A549 (cell line): ENCODE results near the gene IGFBP5. TPM values are rescaled to one million over a fixed set of nuclear protein-coding genes. Genes with fewer than 3 reads are reported as not detected.
A peak's percentile ranks its signal among the peaks of the same experiment; 100 is the strongest.

Experiments
- ATAC-seq, 2 experiments: fragments of 200-7000 bp in 1 of 2; fragments of >200 bp in 1 of 2; cut with Nextera tagmentation in 1 of 2; cut with Tn5 transposase in 1 of 2; 3 replicates each; pipeline versions ENCODE4 v1.8.0 to v1.9.1; 2018 to 2020; ENCODE audit warnings: mild to moderate bottlenecking in 1 of 2, moderate library complexity in 1 of 2
- CTCF ChIA-PET: fragments of 300-600 bp; sonication (Branson Sonifier 250); formaldehyde crosslinking; extraction: SDS; loops from one replicate; lab custom pipeline; 2021; ENCODE audit warnings: antibody characterized with exemption, inconsistent platforms; lab: Yijun Ruan, JAX
- POLR2A ChIA-PET: fragments of 350-600 bp; formaldehyde crosslinking; extraction: SDS; loops from one replicate; lab custom pipeline; 2021; ENCODE audit warnings: antibody characterized with exemption, inconsistent platforms; lab: Yijun Ruan, JAX
- DNase-seq, 2 experiments: peaks; one replicate each; pipeline versions ENCODE4 v3.0.0 to v3.0.0-alpha.2; 2011 to 2016; ENCODE audit warnings: low read depth in 1 of 2, low spot score in 1 of 2
- FAIRE-seq: peaks from 2 replicates; lab custom pipeline; 2011; peaks lifted over from hg19 to GRCh38; lab: Jason Lieb, UNC
- H3K27ac ChIP-seq, 2 experiments: fragments of >200 bp; sonication (Bioruptor Twin); formaldehyde crosslinking; 3 replicates each; pipeline ENCODE4 v1.5.1; 2016 to 2017
- H3K4me1 ChIP-seq: fragments of >200 bp; sonication (Bioruptor Twin); formaldehyde crosslinking; 3 replicates; pipeline ENCODE4 v1.6.1; 2016
- H3K4me2 ChIP-seq: fragments of >200 bp; sonication (Bioruptor Twin); formaldehyde crosslinking; 3 replicates; pipeline ENCODE4 v1.6.1; 2016
- H3K4me3 ChIP-seq: fragments of >200 bp; sonication (Bioruptor Twin); formaldehyde crosslinking; 3 replicates; pipeline ENCODE4 v1.5.1; 2016
- H3K9me3 ChIP-seq: fragments of >200 bp; sonication (Bioruptor Twin); formaldehyde crosslinking; 3 replicates; pipeline ENCODE4 v1.6.1; 2016
- CHD2 ChIP-seq: fragments of 150-350 bp; IDR thresholded peaks from 2 replicates; pipeline ENCODE4 v1.6.1; 2014; ENCODE audit warnings: low read length; ENCODE audit not compliant: partially characterized antibody
- CHD4 ChIP-seq: fragments of 200-600 bp; sonication (generic); IDR thresholded peaks from 2 replicates; pipeline ENCODE4 v1.6.1; 2016; ENCODE audit warnings: antibody characterized with exemption, mild to moderate bottlenecking, borderline replicate concordance
- ESRRA ChIP-seq: fragments of 150-350 bp; IDR thresholded peaks from 2 replicates; pipeline ENCODE4 v1.6.1; 2014; ENCODE audit warnings: mild to moderate bottlenecking, low read length, borderline replicate concordance
- FOXS1 ChIP-seq: fragments of 250-450 bp; sonication (Bioruptor Pico); IDR thresholded peaks from 2 replicates; pipeline ENCODE4 v1.5.0; 2020; ENCODE audit warnings: mild to moderate bottlenecking, moderate library complexity
- JUNB ChIP-seq: fragments of >200 bp; sonication (Bioruptor Twin); formaldehyde crosslinking; IDR thresholded peaks from 2 replicates; pipeline ENCODE4 v1.6.1; 2016
- KDM1A ChIP-seq: fragments of 200-600 bp; sonication (generic); IDR thresholded peaks from 2 replicates; pipeline ENCODE4 v1.6.1; 2016; ENCODE audit warnings: low read depth, mild to moderate bottlenecking
- MYC ChIP-seq: IDR thresholded peaks from 2 replicates; pipeline ENCODE4 v1.6.1; 2012; ENCODE audit warnings: mild to moderate bottlenecking, inconsistent platforms, low read length, improper control_type of control experiment, borderline replicate concordance
- NFE2L2 ChIP-seq: fragments of 150-350 bp; conservative IDR thresholded peaks from 2 replicates; pipeline ENCODE4 v1.6.1; 2014; ENCODE audit warnings: low read length
- NPAS2 ChIP-seq: fragments of 250-450 bp; sonication (Bioruptor Pico); IDR thresholded peaks from 2 replicates; pipeline ENCODE4 v1.8.0; 2022; ENCODE audit warnings: mild to moderate bottlenecking, moderate library complexity, borderline replicate concordance
- NR3C1 ChIP-seq: fragments of >200 bp; sonication (Bioruptor Twin); formaldehyde crosslinking; IDR thresholded peaks from 3 replicates; pipeline ENCODE4 v1.6.1; 2017
- RAD21 ChIP-seq, 2 experiments: fragments of >200 bp in 1 of 2; sonication (Bioruptor Twin) in 1 of 2; formaldehyde crosslinking in 1 of 2; IDR thresholded peaks in 1 of 2; conservative IDR thresholded peaks in 1 of 2; 2 replicates in 1 of 2; 3 replicates in 1 of 2; pipeline ENCODE4 v1.6.1; 2012 to 2018; ENCODE audit warnings: inconsistent platforms in 1 of 2
- SMC3 ChIP-seq: fragments of >200 bp; sonication (Bioruptor Twin); formaldehyde crosslinking; IDR thresholded peaks from 3 replicates; pipeline ENCODE4 v1.6.1; 2018; ENCODE audit warnings: inconsistent platforms
- SREBF2 ChIP-seq: fragments of 450-650 bp; IDR thresholded peaks from 2 replicates; pipeline ENCODE4 v1.6.1; 2014; ENCODE audit warnings: mild to moderate bottlenecking, moderate library complexity
- ZFP36 ChIP-seq: fragments of 450-650 bp; IDR thresholded peaks from 2 replicates; pipeline ENCODE4 v1.6.1; 2014; ENCODE audit warnings: borderline replicate concordance; ENCODE audit not compliant: partially characterized antibody
- WGBS: methylation state at CpG from one replicate; pipeline ENCODE4 v1.1.6; 2017; ENCODE audit errors: missing lambda C conversion rate; 5-methylcytosine and 5-hydroxymethylcytosine counted together
- polyA plus RNA-seq, 4 experiments: library from polyadenylated mRNA; depleted of rRNA in 3 of 4; stranded (reverse); fragments of >200 nt; fragmentation: RNase III in 1 of 4; extraction: RNeasy Plus Mini Kit Qiagen cat#74134 plus additional on column Dnase treatment in 1 of 4; gene quantifications; 2 replicates in 3 of 4; 3 replicates in 1 of 4; pipeline ENCODE4 v1.2.3, GENCODE V29; 2011 to 2017
- TF ChIP-seq, protein P1 (sequence below): fragments of 450-650 bp; IDR thresholded peaks from 2 replicates; pipeline ENCODE4 v1.6.1; 2014; ENCODE audit warnings: antibody characterized with exemption
- TF ChIP-seq, protein P2 (sequence below): fragments of >200 bp; sonication (Bioruptor Twin); formaldehyde crosslinking; IDR thresholded peaks from 3 replicates; pipeline ENCODE4 v1.5.1; 2016
- TF ChIP-seq, protein P3 (sequence below): IDR thresholded peaks from 2 replicates; pipeline ENCODE4 v1.6.1; 2012
- TF ChIP-seq, protein P4 (sequence below): fragments of 150-350 bp; IDR thresholded peaks from 2 replicates; pipeline ENCODE4 v1.6.1; 2014; ENCODE audit warnings: low read depth, mild to moderate bottlenecking, low read length
- TF ChIP-seq, protein P5 (sequence below): fragments of 250-450 bp; sonication (Bioruptor Pico); IDR thresholded peaks from 2 replicates; pipeline ENCODE4 v1.5.0; 2020; ENCODE audit warnings: low read depth, mild to moderate bottlenecking, moderate library complexity

IGFBP5 gene
- polyA plus RNA-seq, 2 of the 4 experiments (the other 2 are of a cell fraction) = 0.23 to 0.97 TPM

DNA sequence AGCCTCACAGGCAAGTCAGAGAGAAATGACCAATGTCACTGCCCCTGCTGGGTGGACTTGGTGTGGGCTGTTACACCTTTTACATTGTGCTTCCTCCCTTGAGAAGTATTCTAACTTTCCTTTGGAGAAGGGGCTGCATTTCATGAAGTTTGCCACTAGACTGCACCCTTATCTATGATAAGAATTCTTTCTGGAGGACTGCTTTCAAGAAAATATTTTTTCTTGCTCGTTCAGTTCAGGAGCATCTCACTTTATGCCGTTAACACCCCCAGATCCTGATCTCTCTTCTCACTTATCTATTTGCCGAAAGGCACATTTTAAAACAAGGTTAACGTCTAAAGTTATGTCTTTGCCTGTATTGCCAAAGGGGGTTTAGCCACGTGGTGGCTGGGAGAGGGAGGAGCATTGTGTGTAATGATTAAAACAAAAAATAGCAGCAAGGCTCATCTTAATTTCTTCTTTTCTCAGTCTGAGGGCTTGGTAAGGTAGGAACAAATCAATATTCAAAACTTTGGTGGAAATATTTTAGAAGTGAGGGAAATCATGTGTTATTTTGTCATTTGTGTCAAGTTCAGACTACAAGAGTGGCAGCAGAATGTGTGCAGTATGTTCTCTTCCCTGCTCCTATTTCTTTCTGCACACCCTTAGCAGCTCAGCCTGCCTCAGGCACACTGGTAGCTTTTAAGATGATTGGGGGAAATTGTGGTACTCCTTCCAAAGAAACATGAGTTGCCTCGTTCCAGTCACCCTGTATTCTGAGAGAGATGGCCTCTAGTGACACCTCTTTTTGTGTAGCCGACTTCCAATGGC lies 1.6 kb upstream of the IGFBP5 start:
- TF ChIP-seq CHD4 (no peak), SREBF2 (no peak), FOXS1 (CRISPR knock-in tag) (no peak), ESRRA (no peak), SMC3 (peak; percentile 46; the same call in 2 of the 3 replicates), RAD21 (conservative IDR thresholded peaks at IDR 0.05 in 1 of 2, IDR thresholded peaks at IDR 0.05 in 1 of 2) (peak; percentile 62 to 68), MYC (no peak), ZFP36 (no peak), NFE2L2 (no peak), NPAS2 (CRISPR knock-in tag) (no peak), KDM1A (no peak), NR3C1 (no peak)
- TF ChIP-seq, protein P1, sequence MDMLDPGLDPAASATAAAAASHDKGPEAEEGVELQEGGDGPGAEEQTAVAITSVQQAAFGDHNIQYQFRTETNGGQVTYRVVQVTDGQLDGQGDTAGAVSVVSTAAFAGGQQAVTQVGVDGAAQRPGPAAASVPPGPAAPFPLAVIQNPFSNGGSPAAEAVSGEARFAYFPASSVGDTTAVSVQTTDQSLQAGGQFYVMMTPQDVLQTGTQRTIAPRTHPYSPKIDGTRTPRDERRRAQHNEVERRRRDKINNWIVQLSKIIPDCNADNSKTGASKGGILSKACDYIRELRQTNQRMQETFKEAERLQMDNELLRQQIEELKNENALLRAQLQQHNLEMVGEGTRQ = 0 out of 2 replicates have a peak, but pooled peaks have one; percentile 10
- TF ChIP-seq, protein P2, sequence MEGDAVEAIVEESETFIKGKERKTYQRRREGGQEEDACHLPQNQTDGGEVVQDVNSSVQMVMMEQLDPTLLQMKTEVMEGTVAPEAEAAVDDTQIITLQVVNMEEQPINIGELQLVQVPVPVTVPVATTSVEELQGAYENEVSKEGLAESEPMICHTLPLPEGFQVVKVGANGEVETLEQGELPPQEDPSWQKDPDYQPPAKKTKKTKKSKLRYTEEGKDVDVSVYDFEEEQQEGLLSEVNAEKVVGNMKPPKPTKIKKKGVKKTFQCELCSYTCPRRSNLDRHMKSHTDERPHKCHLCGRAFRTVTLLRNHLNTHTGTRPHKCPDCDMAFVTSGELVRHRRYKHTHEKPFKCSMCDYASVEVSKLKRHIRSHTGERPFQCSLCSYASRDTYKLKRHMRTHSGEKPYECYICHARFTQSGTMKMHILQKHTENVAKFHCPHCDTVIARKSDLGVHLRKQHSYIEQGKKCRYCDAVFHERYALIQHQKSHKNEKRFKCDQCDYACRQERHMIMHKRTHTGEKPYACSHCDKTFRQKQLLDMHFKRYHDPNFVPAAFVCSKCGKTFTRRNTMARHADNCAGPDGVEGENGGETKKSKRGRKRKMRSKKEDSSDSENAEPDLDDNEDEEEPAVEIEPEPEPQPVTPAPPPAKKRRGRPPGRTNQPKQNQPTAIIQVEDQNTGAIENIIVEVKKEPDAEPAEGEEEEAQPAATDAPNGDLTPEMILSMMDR = peak; percentile 62
- TF ChIP-seq, protein P3, sequence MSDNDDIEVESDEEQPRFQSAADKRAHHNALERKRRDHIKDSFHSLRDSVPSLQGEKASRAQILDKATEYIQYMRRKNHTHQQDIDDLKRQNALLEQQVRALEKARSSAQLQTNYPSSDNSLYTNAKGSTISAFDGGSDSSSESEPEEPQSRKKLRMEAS = 0 out of 2 replicates have a peak, but pooled peaks have one; percentile 42
- TF ChIP-seq, protein P4, sequence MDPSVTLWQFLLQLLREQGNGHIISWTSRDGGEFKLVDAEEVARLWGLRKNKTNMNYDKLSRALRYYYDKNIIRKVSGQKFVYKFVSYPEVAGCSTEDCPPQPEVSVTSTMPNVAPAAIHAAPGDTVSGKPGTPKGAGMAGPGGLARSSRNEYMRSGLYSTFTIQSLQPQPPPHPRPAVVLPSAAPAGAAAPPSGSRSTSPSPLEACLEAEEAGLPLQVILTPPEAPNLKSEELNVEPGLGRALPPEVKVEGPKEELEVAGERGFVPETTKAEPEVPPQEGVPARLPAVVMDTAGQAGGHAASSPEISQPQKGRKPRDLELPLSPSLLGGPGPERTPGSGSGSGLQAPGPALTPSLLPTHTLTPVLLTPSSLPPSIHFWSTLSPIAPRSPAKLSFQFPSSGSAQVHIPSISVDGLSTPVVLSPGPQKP = no peak
- TF ChIP-seq, protein P5, sequence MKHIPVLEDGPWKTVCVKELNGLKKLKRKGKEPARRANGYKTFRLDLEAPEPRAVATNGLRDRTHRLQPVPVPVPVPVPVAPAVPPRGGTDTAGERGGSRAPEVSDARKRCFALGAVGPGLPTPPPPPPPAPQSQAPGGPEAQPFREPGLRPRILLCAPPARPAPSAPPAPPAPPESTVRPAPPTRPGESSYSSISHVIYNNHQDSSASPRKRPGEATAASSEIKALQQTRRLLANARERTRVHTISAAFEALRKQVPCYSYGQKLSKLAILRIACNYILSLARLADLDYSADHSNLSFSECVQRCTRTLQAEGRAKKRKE (CRISPR knock-in tag) = no peak
- H3K4me2 ChIP-seq = peak overlapping the region; percentile 56
- FAIRE-seq (no peak), DNase-seq (peak; percentile 21 to 58), ATAC-seq (peak; percentile 48 to 54)
- H3K4me1 ChIP-seq = peaks cover 31% of the 10 kb centered on the region; the same call in 2 of the 3 replicates
- no peak overlapping the region for H3K4me3 ChIP-seq
- H3K27ac ChIP-seq = no peak overlapping the region
- ChIA-PET POLR2A (no interaction called here), CTCF (interaction anchor here (0.6 to 3.4 kb wide), 7 partner anchors 14 to 1832 kb away, joined by 3 to 12 read pairs (median 6); no protein-coding TSS in a partner anchor)
- 27% methylated on average over 7 of the region's 7 CpGs for WGBS
- no peaks in the 10 kb centered on the region for H3K9me3 ChIP-seq

DNA sequence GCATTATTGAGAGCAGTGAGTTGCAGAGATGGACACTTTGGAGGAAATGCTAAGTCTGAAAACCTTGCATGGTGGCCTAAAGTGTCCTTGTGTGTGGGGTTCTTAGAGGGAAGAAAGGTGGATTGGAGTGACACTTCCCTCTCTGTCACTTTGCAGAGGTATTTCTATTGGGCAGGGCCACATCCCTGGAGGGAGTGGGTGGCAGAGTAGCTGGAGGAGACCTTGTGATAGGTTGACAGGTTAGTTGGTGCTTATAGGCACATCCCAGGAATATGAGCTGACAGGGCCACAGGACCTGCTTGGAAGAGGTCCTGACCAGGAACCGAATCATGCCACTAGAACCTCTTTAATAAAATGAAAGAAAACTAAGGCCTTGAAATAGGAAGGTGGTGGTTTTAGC lies 972 bp upstream of the IGFBP5 start:
- H3K9me3 ChIP-seq = no peaks in the 10 kb centered on the region
- H3K4me1 ChIP-seq = peaks cover 31% of the 10 kb centered on the region; the same call in 2 of the 3 replicates
- ChIA-PET CTCF (interaction anchor here (0.6 to 3.4 kb wide), 5 partner anchors 15 to 1833 kb away, joined by 3 to 10 read pairs (median 6); no protein-coding TSS in a partner anchor), POLR2A (no interaction called here)
- TF ChIP-seq JUNB = no peak
- no peak for TF ChIP-seq CHD2
- ATAC-seq = no peak
- H3K4me2 ChIP-seq = peak overlapping the region; percentile 56
- no peak for FAIRE-seq
- H3K4me3 ChIP-seq = no peak overlapping the region
- H3K27ac ChIP-seq = no peak overlapping the region
- 86% methylated on average over 1 of the region's 1 CpG for WGBS
- DNase-seq = no peak
